Measurements from ENCODE around the gene APOA4. TPM values are rescaled to one million over a fixed set of nuclear protein-coding genes. Genes with fewer than 3 reads are reported as not detected.
A peak's percentile ranks its signal among the peaks of the same experiment; 100 is the strongest.

Gene APOA4
- total RNA-seq, 2 experiments from 2014 or later, result not detected

GRCh38 chr11:116773203-116774097, 49.7 kb downstream of the APOA4 start:
- CTCF ChIA-PET, result interaction anchor here (0.6 to 3.7 kb wide), 6 partner anchors 10 to 293 kb away, joined by 4 to 21 read pairs (median 5); partner anchors contain the start of gene APOA5
- peak overlapping the region; percentile 98 for H3K27ac Mint-ChIP-seq
- H3K36me3 Mint-ChIP-seq (ENCODE audit: low read depth), result peaks cover 50% of the 10 kb centered on the region
- no peak for DNase-seq
- H3K4me3 Mint-ChIP-seq, result peak overlapping the region; percentile 95
- peaks cover 64% of the 10 kb centered on the region for H3K4me1 Mint-ChIP-seq
- H3K27me3 Mint-ChIP-seq, result no peaks in the 10 kb centered on the region
- no peak for ATAC-seq
- POLR2A ChIA-PET, result no interaction called here
- H3K9me3 Mint-ChIP-seq (ENCODE audit: low read depth), result no peaks in the 10 kb centered on the region
- intact Hi-C loops (cut with DNase I, micrococcal nuclease), result loop anchor here (1.0 to 5.0 kb wide), 12 partner anchors 15 to 1271 kb away; partner anchors contain the start of genes PAFAH1B2 (in 2 of the 2), PCSK7 (in 2 of the 2), RNF214 (in 2 of the 2) and ZPR1 (in 2 of the 2)

- intact Hi-C loops (cut with DNase I, micrococcal nuclease), result loop anchor here (1.0 to 5.0 kb wide), 12 partner anchors 16 to 1270 kb away; partner anchors contain the start of genes PAFAH1B2 (in 2 of the 2), PCSK7 (in 2 of the 2), RNF214 (in 2 of the 2) and ZPR1 (in 2 of the 2)
Observed at GRCh38 chr11:116772443-116773202, 50.5 kb downstream of the APOA4 start, which contains the start of gene BUD13. Gene BUD13, minus strand, starts transcription at chr11:116772987. Its CDS starts 23 bp downstream, at chr11:116772964.

GRCh38 chr11:116771935-116772334, 51.2 kb downstream of the APOA4 start:
- ATAC-seq (no peak), DNase-seq (no peak)
- CTCF ChIA-PET, result interaction anchor here (0.6 to 3.7 kb wide), 9 partner anchors 11 to 654 kb away, joined by 3 to 21 read pairs (median 4); partner anchors contain the start of gene APOA5
- Mint-ChIP-seq H3K4me1 (peaks cover 49% of the 10 kb centered on the region), H3K36me3 (ENCODE audit: low read depth) (peaks cover 38% of the 10 kb centered on the region), H3K9me3 (ENCODE audit: low read depth) (no peaks in the 10 kb centered on the region), H3K4me3 (peak overlapping the region; percentile 95), H3K27me3 (no peaks in the 10 kb centered on the region), H3K27ac (peak overlapping the region; percentile 75)
- intact Hi-C loops (cut with DNase I, micrococcal nuclease), result loop anchor here (5.0 kb wide), 6 partner anchors 80 to 1270 kb away; partner anchors contain the start of genes CADM1 (in 1 of the 2), CEP164 (in 1 of the 2), PAFAH1B2 (in 1 of the 2) and PCSK7 (in 1 of the 2)
- POLR2A ChIA-PET, result interaction anchor here (1.0 kb wide), 1 partner anchor 16 kb away, joined by 3 read pairs; the partner anchor contains the start of gene ZPR1

More at GRCh38 chr11:116772443-116773202, 50.5 kb downstream of the APOA4 start, which contains the start of gene BUD13:
- peak; percentile 91 for ATAC-seq
- peak; percentile 97 for DNase-seq
- ChIA-PET POLR2A (interaction anchor here (1.0 kb wide), 1 partner anchor 15 kb away, joined by 3 read pairs; the partner anchor contains the start of gene ZPR1), CTCF (interaction anchor here (0.6 to 3.7 kb wide), 9 partner anchors 10 to 653 kb away, joined by 3 to 21 read pairs (median 4); partner anchors contain the start of gene APOA5)
- peaks cover 56% of the 10 kb centered on the region for H3K4me1 Mint-ChIP-seq
- H3K36me3 Mint-ChIP-seq (ENCODE audit: low read depth), result peaks cover 44% of the 10 kb centered on the region
- H3K4me3 Mint-ChIP-seq, result peak within 1 kb of the TSS; percentile 95
- peak within 1 kb of the TSS; percentile 98 for H3K27ac Mint-ChIP-seq
- H3K27me3 Mint-ChIP-seq, result no peaks in the 10 kb centered on the region
- H3K9me3 Mint-ChIP-seq (ENCODE audit: low read depth), result no peaks in the 10 kb centered on the region

Other genes with a start within 250 kb of the APOA4 start
- 10 to 100 TPM; 30.2 to 35.6 TPM for gene BUD13, start 50.3 kb downstream of the APOA4 start, total RNA-seq
- gene ZPR1, start 35.3 kb downstream of the APOA4 start, total RNA-seq, result 100 to 1,000 TPM in 1 of 2 experiments, 10 to 100 TPM in 1; 88.8 to 106 TPM
- gene APOA5, start 31.4 kb downstream of the APOA4 start, total RNA-seq, result not detected
- not detected for gene APOC3, start 6.6 kb upstream of the APOA4 start, total RNA-seq
- gene APOA1, start 14.3 kb upstream of the APOA4 start, total RNA-seq, result not detected

All from activated CD4-positive, alpha-beta T cell treated with anti-CD3 and anti-CD28 coated beads for 36 hours (primary cell).